SU-DHL-6 (cell line): ENCODE data around the gene RPL27A.

Source experiments
- H2AFZ ChIP-seq: fragments of 200-600 bp; sonication (generic); 2 replicates; pipeline ENCODE4 v1.6.1; 2014; ENCODE audit warnings: low read depth, mild to moderate bottlenecking, moderate library complexity, mixed read lengths, antibody characterized with exemption, low read length; ENCODE audit not compliant: severe bottlenecking
- H3F3A ChIP-seq: fragments of 200-600 bp; shearing (Covaris generic); 2 replicates; pipeline ENCODE4 v1.6.0; 2016; ENCODE audit warnings: antibody characterized with exemption, mild to moderate bottlenecking; ENCODE audit not compliant: insufficient read depth
- H3K27ac ChIP-seq: fragments of 200-600 bp; sonication (generic); 2 replicates; pipeline ENCODE4 v1.5.1; 2016; ENCODE audit warnings: low read depth, mild to moderate bottlenecking, low read length, moderate library complexity, mixed read lengths
- H3K27me3 ChIP-seq: fragments of 200-600 bp; sonication (generic), shearing (Covaris generic); 2 replicates; pipeline ENCODE4 v1.6.0; 2014; ENCODE audit warnings: mild to moderate bottlenecking, low read length
- H3K36me3 ChIP-seq: fragments of 200-600 bp; sonication (generic); 2 replicates; pipeline ENCODE4 v1.6.1; 2014; ENCODE audit warnings: mild to moderate bottlenecking, low read length, mixed read lengths
- H3K4me2 ChIP-seq: fragments of 300-600, 200-600 bp; shearing (Covaris generic), sonication (generic); 2 replicates; pipeline ENCODE4 v1.6.0; 2014; ENCODE audit warnings: low read length, low read depth, mild to moderate bottlenecking; ENCODE audit not compliant: poor library complexity, severe bottlenecking
- H3K4me3 ChIP-seq: fragments of 200-600 bp; sonication (generic); 2 replicates; pipeline ENCODE4 v1.5.1; 2014; ENCODE audit warnings: antibody characterized with exemption, low read length, mild to moderate bottlenecking, mixed read lengths; ENCODE audit not compliant: insufficient read depth, poor library complexity, severe bottlenecking
- H3K79me2 ChIP-seq: fragments of 200-600 bp; sonication (generic); 2 replicates; pipeline ENCODE4 v1.6.1; 2014; ENCODE audit warnings: mild to moderate bottlenecking, low read length, moderate library complexity; ENCODE audit not compliant: insufficient read depth
- H3K9ac ChIP-seq: fragments of 200-600 bp; sonication (generic); 2 replicates; pipeline ENCODE4 v1.7.0; 2014; ENCODE audit warnings: mild to moderate bottlenecking, low read length
- H3K9me2 ChIP-seq: fragments of 200-600 bp; sonication (generic); replicated peaks from 2 replicates; pipeline ENCODE4 v1.6.1; 2014; ENCODE audit warnings: low read length; ENCODE audit not compliant: insufficient read depth
- H3K9me3 ChIP-seq: fragments of 200-600 bp; sonication (generic); 2 replicates; pipeline ENCODE4 v1.6.1; 2014; ENCODE audit warnings: low read length, mixed read lengths; ENCODE audit not compliant: insufficient read depth
- H4K20me1 ChIP-seq: fragments of 200-600 bp; sonication (generic); 2 replicates; pipeline ENCODE4 v1.6.1; 2014; ENCODE audit warnings: low read depth, mild to moderate bottlenecking, antibody characterized with exemption, low read length, moderate library complexity, mixed read lengths
- EZH2phosphoT487 ChIP-seq: fragments of 200-600 bp; sonication (generic), shearing (Covaris generic); conservative IDR thresholded peaks from 2 replicates; pipeline ENCODE4 v1.6.1; 2018; ENCODE audit warnings: mild to moderate bottlenecking, antibody characterized with exemption, low read length, moderate library complexity, mixed read lengths
- TF ChIP-seq, protein P1 (sequence below): fragments of 200-600 bp; sonication (generic); IDR thresholded peaks from one replicate; pipeline ENCODE4 v1.5.1; 2017; ENCODE audit warnings: antibody characterized with exemption, mild to moderate bottlenecking, low read length, moderate library complexity; ENCODE audit not compliant: insufficient read depth, poor library complexity, severe bottlenecking

RPL27A gene

DNA sequence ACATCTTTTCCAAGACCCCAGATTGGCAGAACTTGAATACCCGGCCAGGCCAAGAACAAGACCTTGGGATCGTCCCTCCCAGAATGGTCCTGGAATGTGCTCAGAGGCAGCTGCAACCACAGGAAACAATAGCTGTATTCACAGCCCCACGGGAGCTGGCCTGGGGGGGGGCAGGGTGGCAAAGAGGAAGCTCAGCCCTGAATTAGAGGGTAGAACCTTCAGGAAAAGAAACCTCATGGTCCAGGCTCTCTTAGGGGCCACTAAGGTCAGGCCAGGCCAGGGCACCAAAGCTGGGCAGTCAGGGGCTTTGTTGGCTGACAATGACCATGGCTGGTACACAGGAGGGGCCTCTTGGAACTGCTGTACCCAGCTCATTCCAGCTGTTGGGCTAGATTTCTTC, 17.3 kb downstream of the RPL27A start:
- Histone ChIP-seq H3K9ac (no peak overlapping the region), H3F3A (no peaks in the 10 kb centered on the region), H3K4me3 (no peak overlapping the region), H3K79me2 (no peaks in the 10 kb centered on the region), H3K9me3 (no peaks in the 10 kb centered on the region), H3K4me2 (no peak overlapping the region), H3K9me2 (no peaks in the 10 kb centered on the region), H3K27me3 (no peaks in the 10 kb centered on the region), H3K27ac (no peak overlapping the region), H3K36me3 (no peaks in the 10 kb centered on the region), H2AFZ (no peak overlapping the region), H4K20me1 (no peaks in the 10 kb centered on the region)
- TF ChIP-seq, protein P1, sequence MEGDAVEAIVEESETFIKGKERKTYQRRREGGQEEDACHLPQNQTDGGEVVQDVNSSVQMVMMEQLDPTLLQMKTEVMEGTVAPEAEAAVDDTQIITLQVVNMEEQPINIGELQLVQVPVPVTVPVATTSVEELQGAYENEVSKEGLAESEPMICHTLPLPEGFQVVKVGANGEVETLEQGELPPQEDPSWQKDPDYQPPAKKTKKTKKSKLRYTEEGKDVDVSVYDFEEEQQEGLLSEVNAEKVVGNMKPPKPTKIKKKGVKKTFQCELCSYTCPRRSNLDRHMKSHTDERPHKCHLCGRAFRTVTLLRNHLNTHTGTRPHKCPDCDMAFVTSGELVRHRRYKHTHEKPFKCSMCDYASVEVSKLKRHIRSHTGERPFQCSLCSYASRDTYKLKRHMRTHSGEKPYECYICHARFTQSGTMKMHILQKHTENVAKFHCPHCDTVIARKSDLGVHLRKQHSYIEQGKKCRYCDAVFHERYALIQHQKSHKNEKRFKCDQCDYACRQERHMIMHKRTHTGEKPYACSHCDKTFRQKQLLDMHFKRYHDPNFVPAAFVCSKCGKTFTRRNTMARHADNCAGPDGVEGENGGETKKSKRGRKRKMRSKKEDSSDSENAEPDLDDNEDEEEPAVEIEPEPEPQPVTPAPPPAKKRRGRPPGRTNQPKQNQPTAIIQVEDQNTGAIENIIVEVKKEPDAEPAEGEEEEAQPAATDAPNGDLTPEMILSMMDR = no peak
- no peak for TF ChIP-seq EZH2phosphoT487

DNA sequence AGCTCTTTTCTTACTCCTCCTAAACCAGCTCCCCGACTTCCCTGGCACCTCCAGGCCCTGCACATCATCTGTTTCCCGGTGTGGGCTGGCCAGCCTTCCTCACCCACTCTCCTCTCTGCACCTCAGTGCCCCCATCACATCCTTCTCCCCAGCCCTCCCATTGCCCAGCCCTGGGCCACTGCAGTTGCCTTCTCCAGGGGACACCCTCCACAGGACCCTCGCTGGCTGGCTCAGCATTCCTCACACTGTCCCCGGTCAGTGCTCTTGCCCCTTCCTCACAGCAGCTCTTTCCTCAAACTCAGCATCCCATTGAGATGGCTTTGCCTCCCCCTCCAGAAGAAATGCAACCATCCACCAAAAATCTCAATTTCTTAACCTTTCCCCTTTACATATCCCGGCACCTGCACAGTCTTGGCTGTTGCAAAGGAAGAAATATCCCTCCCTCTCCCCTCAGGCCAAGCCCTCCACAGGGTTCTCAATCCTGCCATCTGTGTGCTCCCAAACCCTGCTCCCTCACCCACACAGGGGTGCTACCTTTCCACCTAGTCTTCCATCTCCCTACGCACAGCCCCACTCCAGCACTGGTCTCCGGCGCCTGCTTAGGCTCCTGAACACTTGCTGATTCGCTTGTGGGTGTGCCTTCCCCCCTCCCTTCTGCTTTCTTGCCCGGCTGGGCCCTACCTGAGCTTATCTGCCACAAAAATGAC, 19.5 kb downstream of the RPL27A start:
- Histone ChIP-seq H3K9me2 (no peaks in the 10 kb centered on the region), H3K4me3 (no peak overlapping the region), H4K20me1 (no peaks in the 10 kb centered on the region), H3K9ac (no peak overlapping the region), H3K79me2 (no peaks in the 10 kb centered on the region), H3K36me3 (no peaks in the 10 kb centered on the region), H3F3A (no peaks in the 10 kb centered on the region), H3K27me3 (no peaks in the 10 kb centered on the region), H3K4me2 (no peak overlapping the region), H3K27ac (no peak overlapping the region), H2AFZ (no peak overlapping the region), H3K9me3 (no peaks in the 10 kb centered on the region)
- TF ChIP-seq EZH2phosphoT487 = no peak
- TF ChIP-seq, protein P1 = no peak

DNA sequence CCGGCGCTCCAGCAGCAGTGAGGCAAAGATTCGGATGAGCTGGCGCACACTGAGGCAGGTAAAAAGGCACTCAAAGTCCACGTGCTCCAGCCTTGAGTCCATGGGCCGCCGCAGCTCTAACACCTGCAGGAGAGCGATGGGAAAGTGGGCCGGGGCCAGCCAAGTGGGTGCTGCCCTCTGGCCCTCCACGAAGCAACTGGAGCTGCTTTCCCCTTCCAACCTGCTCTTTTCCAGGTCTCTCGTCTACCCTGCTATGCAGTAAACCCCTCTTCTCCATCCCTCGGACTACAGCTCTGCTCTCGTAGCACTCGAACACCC, 20.0 kb downstream of the RPL27A start:
- Histone ChIP-seq H3K4me2 (no peak overlapping the region), H2AFZ (no peak overlapping the region), H3K9me2 (no peaks in the 10 kb centered on the region), H4K20me1 (no peaks in the 10 kb centered on the region), H3K79me2 (no peaks in the 10 kb centered on the region), H3K27ac (no peak overlapping the region), H3K4me3 (no peak overlapping the region), H3K9me3 (no peaks in the 10 kb centered on the region), H3F3A (no peaks in the 10 kb centered on the region), H3K36me3 (no peaks in the 10 kb centered on the region), H3K27me3 (no peaks in the 10 kb centered on the region), H3K9ac (no peak overlapping the region)
- TF ChIP-seq, protein P1 = no peak
- no peak for TF ChIP-seq EZH2phosphoT487
